GM19025 (cell line): ENCODE measurements around the gene ACACA.

ENCODE experiments used
- ATAC-seq: cut with Tn5 transposase; IDR thresholded peaks from one replicate; pipeline ENCODE4 v1.9.1; 2021; ENCODE audit warnings: mild to moderate bottlenecking, low read depth, moderate library complexity; ENCODE audit not compliant: unreplicated experiment

ACACA gene

DNA sequence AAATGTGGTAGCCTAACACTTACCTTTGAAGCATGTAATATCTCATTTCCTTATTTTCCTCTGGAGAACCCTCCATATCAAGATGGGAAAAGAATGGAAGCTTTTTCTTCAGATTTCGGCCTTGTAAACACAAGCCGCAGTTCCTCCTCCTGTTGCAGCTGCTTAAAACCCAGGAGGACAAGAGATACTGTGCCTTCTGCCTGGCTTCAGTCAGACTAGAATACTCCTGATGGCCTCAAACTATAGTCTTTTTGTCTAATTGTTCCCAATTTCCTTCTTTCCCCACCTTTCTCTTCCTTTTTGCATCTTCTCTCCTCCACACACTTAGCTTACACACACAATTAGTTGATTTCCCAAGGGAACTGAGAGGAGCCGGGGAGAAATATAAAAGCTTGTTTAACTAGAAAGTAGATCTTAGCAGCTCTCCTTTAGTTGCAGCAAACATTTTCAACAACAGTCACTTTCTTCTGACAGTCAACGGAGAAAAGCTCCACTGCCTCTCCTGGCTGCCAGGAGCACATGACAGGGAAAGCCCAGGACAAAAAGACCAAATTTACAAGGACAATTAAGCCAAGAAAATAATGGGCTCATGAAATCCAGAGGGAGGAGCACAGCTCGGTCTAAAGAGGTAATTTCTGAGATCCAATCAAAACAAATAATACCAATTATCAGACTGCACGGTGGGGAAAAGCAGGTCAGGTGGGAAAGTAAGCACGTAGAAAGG lies 107.2 kb downstream of the ACACA start:
- ATAC-seq = no peak

DNA sequence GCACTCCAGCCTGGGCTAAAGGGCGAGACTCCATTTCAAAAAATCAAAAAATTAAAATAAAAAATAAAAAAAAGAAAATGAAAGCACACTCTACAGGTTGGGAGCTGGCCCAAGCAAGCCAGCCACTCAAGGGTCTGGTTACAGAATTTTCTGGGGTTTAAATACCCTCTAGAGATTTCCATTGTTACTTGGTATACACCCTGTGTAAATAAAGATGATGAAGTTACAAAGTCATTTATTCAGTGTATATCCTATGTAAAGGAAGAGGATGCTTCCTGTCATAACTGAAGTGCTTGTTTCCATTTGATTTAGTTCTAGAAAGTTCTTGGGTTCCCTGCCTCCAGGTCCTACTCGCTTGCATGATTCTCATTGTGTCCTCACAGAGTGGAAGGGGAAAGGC lies 110.7 kb downstream of the ACACA start:
- ATAC-seq = no peak

DNA sequence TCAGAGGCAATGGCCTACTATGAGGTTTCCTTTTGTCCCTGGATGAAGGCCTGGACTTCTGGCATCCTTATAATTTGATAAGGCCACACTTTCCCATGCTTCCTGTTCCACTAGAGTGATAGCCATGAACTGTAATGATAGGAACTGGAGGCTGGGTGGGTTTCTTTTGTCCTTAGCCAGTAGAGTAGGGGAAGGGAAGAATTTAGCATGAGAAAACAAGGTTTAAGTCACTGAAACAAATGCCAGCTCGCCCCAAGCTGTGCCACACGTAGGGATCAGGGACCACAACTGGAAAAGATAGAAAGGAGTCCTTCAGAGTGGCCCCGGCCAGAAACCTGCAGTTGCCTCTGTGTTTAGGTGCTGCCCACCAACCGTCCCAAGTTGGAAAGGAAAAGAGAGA lies 111.7 kb downstream of the ACACA start:
- no peak for ATAC-seq

DNA sequence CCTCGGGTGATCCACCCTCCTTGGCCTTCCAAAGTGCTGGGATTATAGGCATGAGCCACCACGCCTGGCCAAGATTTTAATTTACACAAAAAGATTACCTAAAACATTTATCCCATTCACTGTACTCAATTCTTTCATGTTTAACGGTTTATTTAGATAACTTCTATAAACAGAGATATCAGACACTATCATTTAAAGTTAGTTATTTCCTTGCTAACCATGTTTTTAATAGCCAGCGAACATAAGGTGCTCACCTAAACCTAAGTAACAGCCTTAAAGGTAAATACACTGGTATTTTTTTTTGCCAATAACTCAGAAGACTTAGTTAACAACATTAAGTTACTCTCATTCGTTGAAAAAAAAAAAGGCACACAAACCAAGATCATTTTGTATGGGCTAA lies 112.9 kb downstream of the ACACA start:
- no peak for ATAC-seq

DNA sequence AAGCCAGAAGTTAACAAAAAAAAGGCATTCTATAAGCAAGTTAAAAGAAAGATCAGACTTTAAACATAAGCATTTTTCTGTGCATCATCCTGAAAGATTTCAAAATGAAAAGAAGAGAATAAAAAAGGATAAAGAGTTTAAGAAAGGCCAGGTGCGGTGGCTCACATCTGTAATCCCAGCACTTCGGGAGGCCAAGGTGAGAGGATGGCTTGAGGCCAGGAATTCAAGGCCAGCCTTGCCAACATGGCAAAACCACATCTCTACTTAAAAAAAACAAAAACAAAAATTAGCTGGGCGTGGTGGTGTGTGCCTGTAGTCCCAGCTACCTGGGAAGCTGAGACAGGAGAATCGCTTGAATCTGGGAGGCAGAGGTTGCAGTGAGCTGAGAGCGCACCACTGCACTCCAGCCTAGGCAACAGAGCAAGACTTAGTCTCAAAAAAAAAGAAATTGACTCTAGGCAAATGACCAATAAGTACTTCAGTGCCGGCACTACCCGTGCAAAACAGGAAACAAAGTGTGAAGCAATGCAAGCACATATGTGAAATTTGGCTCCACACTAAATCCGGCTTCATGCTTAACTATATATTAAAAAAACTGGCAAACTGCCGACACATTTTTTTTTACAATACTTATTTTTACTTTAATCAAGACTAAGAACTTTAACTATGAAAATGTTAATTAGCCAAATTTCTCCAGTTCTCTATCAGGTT lies 114.1 kb downstream of the ACACA start:
- ATAC-seq = no peak

DNA sequence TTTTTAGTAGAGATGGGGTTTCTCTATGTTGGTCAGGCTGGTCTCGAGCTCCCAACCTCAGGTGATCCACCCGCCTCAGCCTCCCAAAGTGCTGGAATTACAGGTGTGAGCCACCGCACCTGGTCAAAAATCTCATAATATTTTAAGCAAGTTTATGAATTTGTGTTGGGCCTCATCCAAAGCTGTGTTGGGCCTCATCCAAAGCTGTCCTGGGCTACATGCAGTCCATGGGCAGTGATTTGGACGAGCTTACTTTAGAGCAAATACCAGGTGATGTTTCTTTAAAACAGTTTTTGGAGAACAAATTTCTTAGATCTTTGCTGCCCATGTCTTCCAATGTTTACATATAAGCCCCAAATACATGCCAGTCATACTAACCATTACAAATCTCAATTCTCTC lies 115.3 kb downstream of the ACACA start:
- no peak for ATAC-seq

DNA sequence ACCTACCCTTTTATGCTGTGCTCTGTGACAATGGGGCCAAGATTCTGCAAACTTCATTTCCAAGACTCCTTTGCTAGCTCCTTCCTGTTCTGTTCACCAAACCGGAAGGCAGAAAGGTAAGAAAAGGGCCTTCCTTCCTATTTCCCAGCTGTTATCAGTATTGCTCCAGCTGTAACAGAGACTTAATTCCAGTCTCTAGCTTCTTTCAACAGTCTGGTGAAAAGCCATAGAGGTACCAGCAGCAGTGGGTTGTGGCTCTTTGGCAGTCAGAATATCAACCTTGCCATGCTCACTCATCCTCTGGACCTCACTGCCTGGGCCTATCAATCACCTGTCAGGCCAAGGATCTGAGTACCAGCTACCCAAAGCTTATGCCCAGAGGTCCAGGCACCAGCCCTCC lies 120.2 kb downstream of the ACACA start:
- ATAC-seq = no peak

DNA sequence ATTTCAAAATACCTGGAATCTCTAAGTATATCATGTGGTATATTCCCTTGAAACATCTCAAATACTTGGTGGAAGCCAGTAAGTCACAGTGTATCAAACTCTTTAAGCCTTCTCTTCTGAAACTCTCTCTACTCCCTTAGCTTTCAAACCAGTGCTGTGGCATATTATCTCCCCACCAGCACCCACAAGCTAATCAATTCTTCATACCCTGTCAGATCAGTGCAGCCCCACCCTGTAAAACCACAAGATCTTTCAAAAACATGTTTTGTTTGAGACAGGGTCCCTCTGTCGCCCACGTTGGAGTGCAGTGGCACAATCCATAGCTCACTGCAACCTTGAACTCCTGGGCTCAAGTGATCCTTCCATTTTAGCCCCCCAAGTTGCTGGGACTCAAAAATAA lies 122.4 kb downstream of the ACACA start:
- no peak for ATAC-seq

DNA sequence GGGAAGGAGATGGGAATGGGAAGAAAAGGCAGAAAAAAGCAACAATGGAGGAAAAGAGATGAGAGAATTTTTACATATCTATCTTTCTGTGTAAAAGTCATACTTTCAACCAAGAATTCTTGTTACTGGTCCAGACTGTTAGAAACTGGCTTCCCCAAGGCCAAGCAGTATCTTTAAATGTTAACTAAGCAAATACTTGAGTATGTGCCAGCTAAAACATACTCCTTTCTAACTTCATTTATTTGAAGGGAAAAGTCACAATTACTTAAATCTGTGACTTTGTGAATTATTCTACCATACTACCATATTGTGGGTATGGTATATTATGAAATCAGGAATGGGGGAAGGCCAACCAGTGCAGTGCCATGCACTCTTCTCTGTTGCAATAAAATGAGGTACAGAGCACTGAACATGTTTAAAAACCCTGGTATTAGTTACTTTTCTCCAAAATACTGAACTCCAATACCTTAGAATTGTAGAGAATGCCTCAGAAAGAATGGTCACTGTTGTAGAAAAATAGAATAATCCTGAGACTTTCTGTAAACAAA lies 123.1 kb downstream of the ACACA start:
- ATAC-seq = no peak

DNA sequence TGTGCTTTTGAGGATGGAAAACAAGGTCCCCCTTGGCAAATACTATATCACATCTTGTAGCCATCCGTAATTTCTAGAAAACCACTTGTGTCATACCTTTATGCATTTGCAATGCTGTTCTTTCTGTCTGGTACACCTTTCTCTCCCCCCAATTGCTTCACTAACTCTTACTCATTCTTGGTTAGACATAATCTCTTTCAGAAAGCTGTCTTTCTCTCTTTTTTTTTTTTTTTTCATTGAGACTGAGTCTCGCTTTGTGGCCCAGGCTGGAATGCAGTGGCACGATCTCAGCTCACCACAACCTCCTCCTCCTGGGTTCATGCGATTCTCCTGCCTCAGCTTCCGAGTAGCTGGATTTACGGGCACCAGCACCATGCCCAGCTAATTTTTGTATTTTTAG lies 125.8 kb downstream of the ACACA start:
- no peak for ATAC-seq

DNA sequence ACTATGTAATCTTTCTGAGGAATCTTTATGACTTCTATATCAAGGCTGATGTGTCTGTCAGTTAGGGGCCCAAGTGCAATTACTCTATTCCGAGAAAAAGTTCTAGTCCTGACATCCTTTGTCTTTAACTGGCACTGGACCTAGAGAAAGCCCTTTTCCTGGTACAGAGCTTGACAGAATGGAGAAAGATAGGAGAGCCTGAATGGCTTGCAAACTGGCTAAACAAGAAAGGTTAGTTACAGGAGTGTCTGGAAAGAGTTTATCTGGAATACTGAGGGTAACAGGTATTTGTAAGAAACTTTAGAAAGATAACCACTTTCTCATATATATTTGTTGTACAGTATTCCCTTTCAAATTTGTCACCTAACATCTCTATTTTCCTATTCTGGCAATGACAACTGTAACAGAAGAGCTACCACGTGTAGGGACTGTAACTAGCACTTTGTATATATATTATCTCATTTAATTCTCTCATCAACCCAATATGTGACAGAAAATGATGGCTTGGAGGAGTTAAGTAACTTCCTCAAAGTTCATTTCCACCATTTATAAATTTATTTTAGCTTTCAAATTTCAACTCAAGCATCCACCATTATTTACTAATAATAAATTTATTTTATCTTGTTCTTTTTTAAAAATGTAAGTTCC lies 128.3 kb downstream of the ACACA start:
- no peak for ATAC-seq

DNA sequence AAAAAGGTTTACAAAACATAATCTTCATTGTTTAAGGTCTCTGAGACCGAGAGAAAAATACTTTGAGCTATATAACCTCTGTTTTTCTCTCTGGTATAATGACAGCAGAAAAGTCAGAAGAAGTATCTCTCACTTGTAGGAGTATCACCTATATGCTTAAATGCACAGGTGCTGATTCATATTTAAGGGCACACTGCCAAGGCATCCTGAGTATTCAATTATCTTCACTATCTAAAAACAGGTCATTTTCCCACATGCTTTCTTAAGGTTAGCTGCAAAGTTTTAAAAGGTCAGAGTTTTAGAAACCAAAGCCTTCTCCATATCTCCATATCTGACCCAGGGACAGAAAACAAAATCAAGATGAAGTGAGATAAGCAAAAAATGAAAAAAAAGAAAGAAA lies 130.2 kb downstream of the ACACA start:
- no peak for ATAC-seq

DNA sequence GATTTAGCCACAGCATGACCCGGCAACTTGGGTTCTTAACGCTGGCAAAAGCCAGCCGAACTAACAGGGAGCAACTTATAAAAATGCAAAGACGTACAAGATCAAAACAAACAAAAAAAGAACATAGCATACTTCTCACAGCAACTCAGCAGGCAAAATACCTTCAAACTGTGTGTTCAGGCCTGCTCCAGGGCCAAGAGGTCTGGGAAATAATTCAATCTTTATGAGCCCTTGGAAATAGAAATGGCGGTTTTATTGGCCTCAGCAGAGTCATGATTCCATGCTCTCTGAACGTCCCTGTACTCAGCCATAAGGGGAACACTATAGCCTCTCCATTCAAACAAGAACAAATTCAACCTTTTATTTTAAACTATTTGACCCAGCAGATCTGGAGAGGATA lies 132.2 kb downstream of the ACACA start:
- ATAC-seq = no peak

DNA sequence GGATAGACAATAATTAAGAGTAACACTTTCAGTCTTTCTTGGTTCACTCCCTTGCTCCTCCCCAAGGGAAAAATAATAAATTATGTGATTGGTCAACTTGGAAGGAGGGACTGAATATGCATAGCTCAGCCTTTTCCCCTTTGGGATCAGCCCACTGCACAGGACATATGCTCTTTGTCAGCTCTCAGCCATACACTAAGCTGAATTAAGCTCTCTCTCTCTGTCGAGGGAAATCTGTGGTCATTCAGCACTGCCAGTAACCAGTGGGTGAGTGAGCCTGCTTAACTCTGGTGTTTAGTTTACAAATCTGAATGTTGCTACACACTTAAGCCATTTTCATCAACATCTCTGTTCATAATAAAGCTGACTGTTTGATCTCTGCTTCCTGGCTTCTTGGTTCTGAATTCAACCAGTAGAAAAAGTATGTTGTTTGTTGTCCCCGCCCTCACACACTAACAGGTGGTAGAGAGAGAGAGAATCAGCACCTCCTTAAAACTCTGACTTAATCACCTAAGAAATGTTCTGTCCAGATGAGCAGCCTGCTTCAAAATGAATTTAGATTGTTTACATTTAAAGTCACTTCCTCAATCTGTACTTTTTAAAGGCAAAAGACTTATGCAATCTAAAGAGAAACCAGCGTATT lies 133.1 kb downstream of the ACACA start:
- ATAC-seq = no peak

DNA sequence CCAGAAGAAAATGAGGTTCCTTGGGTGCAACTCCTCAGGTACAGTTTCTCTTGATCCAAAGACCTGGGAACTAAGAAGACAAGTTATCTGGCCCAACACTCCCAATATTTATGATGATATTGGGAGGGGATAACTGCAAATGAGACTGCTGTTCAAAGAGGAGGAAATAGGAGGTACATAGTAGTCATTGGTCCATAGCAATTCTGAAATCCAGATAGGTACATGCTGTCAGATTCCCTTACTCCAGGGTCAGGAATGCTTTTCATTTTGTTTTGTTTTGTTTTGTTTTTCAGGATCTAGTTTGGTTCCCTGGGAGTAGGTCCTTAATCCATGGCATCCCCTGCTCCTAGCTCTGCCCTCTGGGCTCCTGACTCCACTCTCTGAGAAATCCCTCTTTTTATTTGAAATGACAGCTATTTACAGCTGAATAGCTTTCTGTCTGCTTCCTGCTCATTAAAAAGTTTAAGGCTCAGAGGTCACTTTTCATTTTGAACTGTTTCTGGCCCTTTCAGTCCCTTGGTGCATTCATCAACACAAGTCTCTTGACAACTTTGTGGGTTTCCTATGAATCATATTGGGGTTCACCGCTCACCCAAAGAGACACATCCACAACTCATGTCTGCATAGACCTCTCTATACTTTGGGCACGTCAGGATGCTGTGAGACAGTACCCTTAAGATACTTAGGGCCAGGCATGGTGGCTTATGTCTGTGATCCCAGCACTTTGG lies 141.0 kb downstream of the ACACA start:
- ATAC-seq = no peak

DNA sequence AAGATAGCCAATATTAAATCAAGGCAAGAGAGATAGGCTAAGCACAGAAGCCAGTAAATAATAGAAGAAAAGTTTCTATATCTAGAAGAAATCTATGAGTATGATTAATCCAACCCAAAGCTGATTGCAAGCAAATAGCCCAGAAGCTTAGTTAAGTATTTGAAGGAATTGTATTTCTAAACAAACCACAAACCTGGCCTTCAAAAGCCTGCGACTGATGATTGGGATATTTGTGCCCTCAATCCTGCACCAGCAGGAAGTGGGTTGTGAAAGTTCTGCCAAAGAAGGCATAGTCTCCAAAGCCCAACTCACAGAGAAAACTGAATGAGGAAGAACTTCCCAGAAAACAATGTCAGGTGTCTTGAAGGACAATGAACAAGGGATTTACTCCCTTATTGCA lies 145.3 kb downstream of the ACACA start:
- no peak for ATAC-seq

DNA sequence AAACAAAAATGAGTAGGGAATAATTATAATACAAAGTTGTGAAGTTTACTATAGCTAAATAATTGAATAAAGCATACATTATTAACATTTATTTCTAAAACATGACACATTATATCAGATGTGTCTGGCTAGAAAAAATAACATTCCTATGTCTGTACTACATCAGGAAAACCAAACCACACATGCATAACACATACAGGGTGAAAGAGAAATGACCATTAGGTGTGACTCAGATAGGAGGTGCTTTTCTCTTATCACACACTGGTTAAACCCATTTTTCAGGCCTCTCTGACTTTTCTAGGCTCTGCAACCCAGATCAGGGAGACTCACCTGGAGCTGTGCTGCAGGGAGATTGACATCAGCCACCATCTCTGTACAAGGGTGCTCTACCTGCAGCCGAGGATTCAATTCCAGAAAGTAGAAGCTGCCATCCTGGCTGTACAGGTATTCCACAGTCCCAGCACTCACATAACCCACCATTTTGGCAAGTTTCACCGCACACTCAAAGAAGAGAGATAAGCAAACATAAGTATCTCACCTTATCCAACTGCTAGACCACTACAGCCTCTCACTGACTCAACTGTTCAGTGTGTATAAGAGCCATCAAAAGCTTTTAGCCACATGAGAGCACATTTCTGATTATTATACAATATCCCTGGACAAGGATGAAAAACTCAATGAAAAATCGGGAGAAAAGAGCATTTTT lies 147.5 kb downstream of the ACACA start:
- no peak for ATAC-seq

DNA sequence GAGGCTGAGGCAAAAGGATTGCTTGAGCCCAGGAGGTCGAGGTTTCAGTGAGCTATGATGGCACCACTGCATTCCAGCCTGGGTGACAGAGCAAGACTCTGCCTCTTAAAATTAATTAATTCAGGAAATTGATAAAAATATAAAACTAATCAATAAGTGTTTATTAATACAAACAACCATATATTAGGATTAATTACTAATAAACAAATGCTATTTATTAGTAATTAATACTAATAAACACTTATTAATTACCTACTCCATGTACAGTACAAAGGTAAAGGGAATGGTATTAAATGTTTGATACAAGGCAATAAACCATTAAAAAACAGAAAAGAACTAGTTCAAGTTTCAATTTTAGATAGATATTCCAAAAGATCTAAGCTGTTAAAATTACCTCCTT lies 150.0 kb downstream of the ACACA start:
- no peak for ATAC-seq

DNA sequence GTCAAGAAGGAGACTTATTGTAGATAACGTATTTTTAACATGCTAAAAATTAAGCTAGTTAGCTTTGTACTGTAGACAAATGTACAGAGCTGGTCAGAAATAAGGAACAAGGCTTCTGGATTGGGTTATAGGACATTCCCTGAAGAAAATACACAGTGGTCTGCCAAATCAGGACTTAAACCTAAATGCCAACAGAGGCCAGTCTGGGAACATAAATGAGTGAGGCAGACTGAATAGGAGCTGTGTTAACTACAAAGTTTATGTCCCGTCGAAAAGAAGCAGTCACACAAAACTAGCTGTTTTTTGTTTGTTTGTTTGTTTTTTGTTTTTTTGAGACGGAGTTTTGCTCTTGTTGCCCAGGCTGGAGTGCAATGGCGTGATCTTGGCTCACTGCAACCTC lies 151.2 kb downstream of the ACACA start:
- no peak for ATAC-seq

DNA sequence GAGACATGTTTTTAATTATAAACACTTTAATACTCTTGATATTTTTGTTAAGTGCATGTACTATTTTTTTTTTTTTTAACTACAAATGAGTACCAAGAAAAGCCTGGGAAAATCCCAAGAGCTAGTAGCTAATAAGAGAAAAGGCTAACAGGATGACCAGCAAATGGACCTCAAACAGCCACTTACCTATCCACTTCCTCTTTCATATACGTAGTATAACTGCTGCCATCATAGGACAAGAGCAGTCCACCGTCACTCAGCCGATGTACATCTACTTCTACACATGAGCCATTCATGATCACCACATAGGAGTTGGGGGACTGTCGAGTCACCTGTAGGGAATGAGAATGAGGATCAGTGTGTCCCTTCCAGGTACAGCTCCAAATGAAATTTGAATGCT lies 158.8 kb downstream of the ACACA start:
- ATAC-seq = no peak
